ENCODE data around the gene MAP3K13.

- no peak for TF ChIP-seq CTCF (IDR thresholded peaks at IDR 0.05; ENCODE audit: poor library complexity)
- no peak for TF ChIP-seq EZH2 (IDR thresholded peaks at IDR 0.05; ENCODE audit: borderline replicate concordance)
Measured at GRCh38 chr3:185530856-185531255, 167.9 kb downstream of the MAP3K13 start.

Measured in hepatocyte (in vitro differentiated cells).